ENCODE measurements around the gene CDH23.

The CDH23 gene

GRCh38 chr10:71550628-71551027 is 153.9 kb downstream of the CDH23 start:
- Histone ChIP-seq H3K9ac (ENCODE audit: low read length) (no peak overlapping the region), H3K9me3 (ENCODE audit: control insufficient read depth, low read length) (no peaks in the 10 kb centered on the region), H3K4me1 (ENCODE audit: control insufficient read depth, insufficient read depth, low read length) (peaks cover 6% of the 10 kb centered on the region), H3K27me3 (ENCODE audit: control insufficient read depth, insufficient read depth, low read length) (no peaks in the 10 kb centered on the region), H3K4me3 (ENCODE audit: low read length) (no peak overlapping the region), H3K36me3 (ENCODE audit: control insufficient read depth, insufficient read depth, low read length) (no peaks in the 10 kb centered on the region)

- Histone ChIP-seq H3K27me3 (ENCODE audit: control insufficient read depth, insufficient read depth, low read length) (no peaks in the 10 kb centered on the region), H3K9me3 (ENCODE audit: control insufficient read depth, low read length) (no peaks in the 10 kb centered on the region), H3K4me3 (ENCODE audit: low read length) (no peak overlapping the region), H3K36me3 (ENCODE audit: control insufficient read depth, insufficient read depth, low read length) (no peaks in the 10 kb centered on the region), H3K4me1 (ENCODE audit: control insufficient read depth, insufficient read depth, low read length) (peaks cover 6% of the 10 kb centered on the region), H3K9ac (ENCODE audit: low read length) (no peak overlapping the region)
Measured at GRCh38 chr10:71551970-71552369, 155.2 kb downstream of the CDH23 start.

- Histone ChIP-seq H3K4me1 (ENCODE audit: control insufficient read depth, insufficient read depth, low read length) (no peaks in the 10 kb centered on the region), H3K36me3 (ENCODE audit: control insufficient read depth, insufficient read depth, low read length) (no peaks in the 10 kb centered on the region), H3K27me3 (ENCODE audit: control insufficient read depth, insufficient read depth, low read length) (no peaks in the 10 kb centered on the region), H3K9ac (ENCODE audit: low read length) (no peak overlapping the region), H3K9me3 (ENCODE audit: control insufficient read depth, low read length) (no peaks in the 10 kb centered on the region), H3K4me3 (ENCODE audit: low read length) (no peak overlapping the region)
Measured at GRCh38 chr10:71553432-71553831, 156.7 kb downstream of the CDH23 start.

GRCh38 chr10:71554671-71555070 is 158.0 kb downstream of the CDH23 start:
- Histone ChIP-seq H3K4me1 (ENCODE audit: control insufficient read depth, insufficient read depth, low read length) (no peaks in the 10 kb centered on the region), H3K4me3 (ENCODE audit: low read length) (no peak overlapping the region), H3K36me3 (ENCODE audit: control insufficient read depth, insufficient read depth, low read length) (no peaks in the 10 kb centered on the region), H3K9ac (ENCODE audit: low read length) (no peak overlapping the region), H3K9me3 (ENCODE audit: control insufficient read depth, low read length) (no peaks in the 10 kb centered on the region), H3K27me3 (ENCODE audit: control insufficient read depth, insufficient read depth, low read length) (no peaks in the 10 kb centered on the region)

GRCh38 chr10:71555087-71555723 is 158.5 kb downstream of the CDH23 start:
- Histone ChIP-seq H3K9ac (ENCODE audit: low read length) (no peak overlapping the region), H3K36me3 (ENCODE audit: control insufficient read depth, insufficient read depth, low read length) (no peaks in the 10 kb centered on the region), H3K4me1 (ENCODE audit: control insufficient read depth, insufficient read depth, low read length) (no peaks in the 10 kb centered on the region), H3K9me3 (ENCODE audit: control insufficient read depth, low read length) (no peaks in the 10 kb centered on the region), H3K27me3 (ENCODE audit: control insufficient read depth, insufficient read depth, low read length) (peaks cover 5% of the 10 kb centered on the region), H3K4me3 (ENCODE audit: low read length) (no peak overlapping the region)

GRCh38 chr10:71555724-71556119 is 159.0 kb downstream of the CDH23 start:
- H3K4me3 ChIP-seq (ENCODE audit: low read length) = no peak overlapping the region
- H3K9ac ChIP-seq (ENCODE audit: low read length) = no peak overlapping the region
- H3K36me3 ChIP-seq (ENCODE audit: control insufficient read depth, insufficient read depth, low read length) = no peaks in the 10 kb centered on the region
- H3K27me3 ChIP-seq (ENCODE audit: control insufficient read depth, insufficient read depth, low read length) = peaks cover 8% of the 10 kb centered on the region
- no peaks in the 10 kb centered on the region for H3K9me3 ChIP-seq (ENCODE audit: control insufficient read depth, low read length)
- H3K4me1 ChIP-seq (ENCODE audit: control insufficient read depth, insufficient read depth, low read length) = no peaks in the 10 kb centered on the region

GRCh38 chr10:71558991-71559390 is 162.3 kb downstream of the CDH23 start:
- H3K9me3 ChIP-seq (ENCODE audit: control insufficient read depth, low read length) = no peaks in the 10 kb centered on the region
- H3K27me3 ChIP-seq (ENCODE audit: control insufficient read depth, insufficient read depth, low read length) = peaks cover 10% of the 10 kb centered on the region
- no peak overlapping the region for H3K4me3 ChIP-seq (ENCODE audit: low read length)
- H3K9ac ChIP-seq (ENCODE audit: low read length) = no peak overlapping the region
- H3K4me1 ChIP-seq (ENCODE audit: control insufficient read depth, insufficient read depth, low read length) = no peaks in the 10 kb centered on the region
- H3K36me3 ChIP-seq (ENCODE audit: control insufficient read depth, insufficient read depth, low read length) = no peaks in the 10 kb centered on the region

GRCh38 chr10:71561003-71561574 is 164.4 kb downstream of the CDH23 start:
- Histone ChIP-seq H3K9me3 (ENCODE audit: control insufficient read depth, low read length) (no peaks in the 10 kb centered on the region), H3K36me3 (ENCODE audit: control insufficient read depth, insufficient read depth, low read length) (no peaks in the 10 kb centered on the region), H3K9ac (ENCODE audit: low read length) (no peak overlapping the region), H3K27me3 (ENCODE audit: control insufficient read depth, insufficient read depth, low read length) (peaks cover 14% of the 10 kb centered on the region), H3K4me1 (ENCODE audit: control insufficient read depth, insufficient read depth, low read length) (no peaks in the 10 kb centered on the region), H3K4me3 (ENCODE audit: low read length) (no peak overlapping the region)

GRCh38 chr10:71562181-71562580 is 165.5 kb downstream of the CDH23 start:
- Histone ChIP-seq H3K36me3 (ENCODE audit: control insufficient read depth, insufficient read depth, low read length) (no peaks in the 10 kb centered on the region), H3K27me3 (ENCODE audit: control insufficient read depth, insufficient read depth, low read length) (peaks cover 14% of the 10 kb centered on the region), H3K4me1 (ENCODE audit: control insufficient read depth, insufficient read depth, low read length) (no peaks in the 10 kb centered on the region), H3K9me3 (ENCODE audit: control insufficient read depth, low read length) (no peaks in the 10 kb centered on the region), H3K9ac (ENCODE audit: low read length) (no peak overlapping the region), H3K4me3 (ENCODE audit: low read length) (no peak overlapping the region)

GRCh38 chr10:71562904-71563303 is 166.2 kb downstream of the CDH23 start:
- peaks cover 14% of the 10 kb centered on the region for H3K27me3 ChIP-seq (ENCODE audit: control insufficient read depth, insufficient read depth, low read length)
- H3K9me3 ChIP-seq (ENCODE audit: control insufficient read depth, low read length) = no peaks in the 10 kb centered on the region
- H3K9ac ChIP-seq (ENCODE audit: low read length) = no peak overlapping the region
- H3K36me3 ChIP-seq (ENCODE audit: control insufficient read depth, insufficient read depth, low read length) = no peaks in the 10 kb centered on the region
- H3K4me3 ChIP-seq (ENCODE audit: low read length) = no peak overlapping the region
- no peaks in the 10 kb centered on the region for H3K4me1 ChIP-seq (ENCODE audit: control insufficient read depth, insufficient read depth, low read length)

GRCh38 chr10:71564194-71564820 is 167.6 kb downstream of the CDH23 start:
- H3K9me3 ChIP-seq (ENCODE audit: control insufficient read depth, low read length) = no peaks in the 10 kb centered on the region

GRCh38 chr10:71565284-71566000 is 168.7 kb downstream of the CDH23 start:
- Histone ChIP-seq H3K9me3 (ENCODE audit: control insufficient read depth, low read length) (no peaks in the 10 kb centered on the region), H3K36me3 (ENCODE audit: control insufficient read depth, insufficient read depth, low read length) (no peaks in the 10 kb centered on the region), H3K27me3 (ENCODE audit: control insufficient read depth, insufficient read depth, low read length) (peaks cover 7% of the 10 kb centered on the region), H3K4me1 (ENCODE audit: control insufficient read depth, insufficient read depth, low read length) (no peaks in the 10 kb centered on the region), H3K4me3 (ENCODE audit: low read length) (no peak overlapping the region), H3K9ac (ENCODE audit: low read length) (no peak overlapping the region)

More at GRCh38 chr10:71564194-71564820, 167.6 kb downstream of the CDH23 start:
- H3K36me3 ChIP-seq (ENCODE audit: control insufficient read depth, insufficient read depth, low read length) = no peaks in the 10 kb centered on the region
- peaks cover 14% of the 10 kb centered on the region for H3K27me3 ChIP-seq (ENCODE audit: control insufficient read depth, insufficient read depth, low read length)
- H3K4me1 ChIP-seq (ENCODE audit: control insufficient read depth, insufficient read depth, low read length) = no peaks in the 10 kb centered on the region
- H3K4me3 ChIP-seq (ENCODE audit: low read length) = no peak overlapping the region
- H3K9ac ChIP-seq (ENCODE audit: low read length) = no peak overlapping the region
